HepG2 (cell line): Measurements from ENCODE around the gene RPL3. TPM values are rescaled to one million over a fixed set of nuclear protein-coding genes. Genes with fewer than 3 reads are reported as not detected.

ENCODE experiments used
- AGO2 ChIP-seq: fragments of 200-400 bp; formaldehyde crosslinking; optimal IDR thresholded peaks from 2 replicates; pipeline ENCODE3; 2017; ENCODE audit warnings: mild to moderate bottlenecking, low read depth, low read length, moderate library complexity
- CEBPG ChIP-seq: IDR thresholded peaks from 2 replicates; pipeline ENCODE4 v1.6.1; 2016
- CENPX ChIP-seq: sonication (generic); formaldehyde crosslinking; IDR thresholded peaks from 2 replicates; pipeline ENCODE4 v1.9.0; 2021; ENCODE audit warnings: mild to moderate bottlenecking, missing genetic modification reagents, moderate library complexity
- DMAP1 ChIP-seq: IDR thresholded peaks from 2 replicates; pipeline ENCODE4 v1.6.1; 2016
- E2F1 ChIP-seq: sonication (generic); formaldehyde crosslinking; IDR thresholded peaks from 2 replicates; pipeline ENCODE4 v1.5.0; 2020; ENCODE audit warnings: missing genetic modification reagents
- GMEB1 ChIP-seq: sonication (generic); formaldehyde crosslinking; IDR thresholded peaks from 2 replicates; pipeline ENCODE4 v1.5.1; 2020; ENCODE audit warnings: missing genetic modification reagents, mild to moderate bottlenecking, borderline replicate concordance
- KAT8 ChIP-seq: IDR thresholded peaks from 2 replicates; pipeline ENCODE4 v1.6.1; 2016; ENCODE audit warnings: missing genetic modification reagents, missing compliant biosample characterization
- MBNL3 ChIP-seq: fragments of 250-450 bp; sonication (Bioruptor Pico); conservative IDR thresholded peaks from 2 replicates; pipeline ENCODE4 v1.8.0; 2022; ENCODE audit warnings: mild to moderate bottlenecking, inconsistent platforms
- MLXIP ChIP-seq: sonication (generic); formaldehyde crosslinking; IDR thresholded peaks from 2 replicates; pipeline ENCODE4 v1.9.0; 2021; ENCODE audit warnings: missing genetic modification reagents, borderline replicate concordance
- NR1H2 ChIP-seq: sonication (generic); formaldehyde crosslinking; IDR thresholded peaks from 2 replicates; pipeline ENCODE4 v1.8.1; 2022; ENCODE audit warnings: low read depth, missing genetic modification reagents, borderline replicate concordance
- RCOR2 ChIP-seq: IDR thresholded peaks from 2 replicates; pipeline ENCODE4 v1.6.1; 2016; ENCODE audit warnings: missing biosample characterization, missing genetic modification reagents
- RFXAP ChIP-seq: sonication (generic); formaldehyde crosslinking; IDR thresholded peaks from 2 replicates; pipeline ENCODE4 v1.4.0; 2020; ENCODE audit warnings: missing genetic modification reagents, borderline replicate concordance
- SAP130 ChIP-seq: IDR thresholded peaks from 2 replicates; pipeline ENCODE4 v1.6.1; 2016; ENCODE audit warnings: low read depth
- ZBTB3 ChIP-seq: sonication (generic); formaldehyde crosslinking; IDR thresholded peaks from 2 replicates; pipeline ENCODE4 v1.4.0; 2020; ENCODE audit warnings: low read depth, mild to moderate bottlenecking, moderate library complexity, missing genetic modification reagents, borderline replicate concordance
- ZKSCAN5 ChIP-seq: sonication (generic); formaldehyde crosslinking; IDR thresholded peaks from 2 replicates; pipeline ENCODE4 v1.5.1; 2020; ENCODE audit warnings: mild to moderate bottlenecking, missing genetic modification reagents
- ZNF572 ChIP-seq: sonication (generic); formaldehyde crosslinking; IDR thresholded peaks from 2 replicates; pipeline ENCODE4 v1.5.1; 2020; ENCODE audit warnings: mild to moderate bottlenecking, missing genetic modification reagents
- ZNF850 ChIP-seq: sonication (generic); formaldehyde crosslinking; conservative IDR thresholded peaks from 2 replicates; pipeline ENCODE4 v1.9.0; 2021; ENCODE audit warnings: mild to moderate bottlenecking, missing genetic modification reagents
- ZSCAN12 ChIP-seq: sonication (generic); formaldehyde crosslinking; IDR thresholded peaks from 2 replicates; pipeline ENCODE4 v1.9.0; 2021; ENCODE audit warnings: mild to moderate bottlenecking, missing genetic modification reagents
- polyA plus RNA-seq, 8 experiments: library from polyadenylated mRNA; depleted of rRNA in 3 of 8; stranded (reverse) in 7 of 8; unstranded in 1 of 8; fragments of >200 nt; fragmentation: Illumina TruSeq in 4 of 8; extraction: Trizol in 4 of 8; gene quantifications; 2 replicates each; pipeline versions ENCODE4 v1.2.1 to v1.2.3, GENCODE V29; 2011 to 2016; ENCODE audit warnings: low read depth in 4 of 8, missing spikeins in 1 of 8, mixed read lengths in 1 of 8; ENCODE audit not compliant: insufficient read depth in 1 of 8
- total RNA-seq, 5 experiments: library from RNA; depleted of rRNA; stranded (reverse); fragments of >200 nt; fragmentation: Illumina TruSeq; extraction: Trizol; gene quantifications; 2 replicates each; pipeline ENCODE4 v1.2.3, GENCODE V29; 2016; ENCODE audit warnings: low read depth in 1 of 5
- TF ChIP-seq, protein P1 (sequence below): sonication (generic); formaldehyde crosslinking; IDR thresholded peaks from 2 replicates; pipeline ENCODE4 v1.9.0; 2021; ENCODE audit warnings: missing genetic modification reagents, mild to moderate bottlenecking, borderline replicate concordance
- TF ChIP-seq, protein P2 (sequence below): sonication (generic); formaldehyde crosslinking; IDR thresholded peaks from 2 replicates; pipeline ENCODE4 v1.4.0; 2020; ENCODE audit warnings: missing genetic modification reagents

The RPL3 gene
- total and polyA plus RNA-seq, 2 of the 13 experiments (the other 11 are each of a cell fraction or from before 2014, with no cell fraction given), result 1,051 to 3,279 TPM

DNA sequence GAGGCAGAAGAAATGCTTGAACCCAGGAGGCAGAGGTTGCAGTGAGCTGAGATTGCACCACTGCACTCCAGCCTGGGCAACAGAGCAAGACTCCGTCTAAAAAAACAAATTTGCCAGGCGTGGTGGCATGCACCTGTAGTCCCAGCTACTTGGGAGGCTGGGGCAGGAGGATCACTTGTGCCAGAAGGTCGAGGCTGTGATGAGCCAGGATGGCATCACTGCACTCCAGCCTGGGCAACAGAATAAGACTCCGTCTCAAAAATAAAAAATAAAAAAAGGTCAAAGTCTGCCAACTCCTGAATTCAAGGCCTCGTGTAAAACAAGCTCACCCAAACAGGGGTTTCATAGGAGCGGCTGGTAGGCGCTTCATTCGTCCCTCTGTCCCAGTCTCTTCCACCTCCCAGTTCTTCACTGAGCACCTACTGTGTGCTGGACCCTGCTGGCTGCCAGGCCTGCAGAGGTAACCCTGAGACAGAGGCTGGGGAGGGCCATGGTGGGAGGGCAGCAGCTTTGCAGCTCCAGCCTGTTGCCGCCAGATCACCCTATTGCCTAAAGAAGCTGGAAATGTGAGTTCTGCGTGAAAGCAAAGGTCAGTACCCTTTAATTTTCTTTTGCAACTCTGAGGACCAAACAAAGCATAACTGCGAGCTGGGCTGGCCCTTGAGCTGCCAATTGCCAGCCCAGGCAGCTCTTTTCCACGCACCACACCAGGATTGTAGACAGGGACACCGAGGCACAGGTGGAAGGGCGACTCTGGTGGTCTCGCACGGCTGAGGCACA is 15.3 kb downstream of the RPL3 start (continued):
- TF ChIP-seq ZNF850 (CRISPR knock-in tag) (no peak), MBNL3 (CRISPR knock-in tag) (no peak), ZNF572 (0 out of 2 replicates have a peak, but pooled peaks have one; percentile 23), RFXAP (CRISPR knock-in tag) (0 out of 2 replicates have a peak, but pooled peaks have one; percentile 5), KAT8 (CRISPR knock-in tag) (no peak), ZKSCAN5 (no peak), CENPX (CRISPR knock-in tag) (no peak), AGO2 (no peak), ZSCAN12 (CRISPR knock-in tag) (no peak), CEBPG (peak; percentile 32; the same call in 1 of the 2 replicates), GMEB1 (CRISPR knock-in tag) (no peak), NR1H2 (CRISPR knock-in tag) (0 out of 2 replicates have a peak, but pooled peaks have one; percentile 34), SAP130 (CRISPR knock-in tag) (peak; percentile 41; the same call in 1 of the 2 replicates), E2F1 (no peak), ZBTB3 (CRISPR knock-in tag) (no peak), RCOR2 (CRISPR knock-in tag) (no peak; the same call in 1 of the 2 replicates), MLXIP (no peak), DMAP1 (CRISPR knock-in tag) (peak; percentile 15; the same call in 1 of the 2 replicates)
- TF ChIP-seq, protein P1, sequence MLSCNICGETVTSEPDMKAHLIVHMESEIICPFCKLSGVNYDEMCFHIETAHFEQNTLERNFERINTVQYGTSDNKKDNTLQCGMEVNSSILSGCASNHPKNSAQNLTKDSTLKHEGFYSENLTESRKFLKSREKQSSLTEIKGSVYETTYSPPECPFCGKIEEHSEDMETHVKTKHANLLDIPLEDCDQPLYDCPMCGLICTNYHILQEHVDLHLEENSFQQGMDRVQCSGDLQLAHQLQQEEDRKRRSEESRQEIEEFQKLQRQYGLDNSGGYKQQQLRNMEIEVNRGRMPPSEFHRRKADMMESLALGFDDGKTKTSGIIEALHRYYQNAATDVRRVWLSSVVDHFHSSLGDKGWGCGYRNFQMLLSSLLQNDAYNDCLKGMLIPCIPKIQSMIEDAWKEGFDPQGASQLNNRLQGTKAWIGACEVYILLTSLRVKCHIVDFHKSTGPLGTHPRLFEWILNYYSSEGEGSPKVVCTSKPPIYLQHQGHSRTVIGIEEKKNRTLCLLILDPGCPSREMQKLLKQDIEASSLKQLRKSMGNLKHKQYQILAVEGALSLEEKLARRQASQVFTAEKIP (CRISPR knock-in tag), result no peak
- TF ChIP-seq, protein P2, sequence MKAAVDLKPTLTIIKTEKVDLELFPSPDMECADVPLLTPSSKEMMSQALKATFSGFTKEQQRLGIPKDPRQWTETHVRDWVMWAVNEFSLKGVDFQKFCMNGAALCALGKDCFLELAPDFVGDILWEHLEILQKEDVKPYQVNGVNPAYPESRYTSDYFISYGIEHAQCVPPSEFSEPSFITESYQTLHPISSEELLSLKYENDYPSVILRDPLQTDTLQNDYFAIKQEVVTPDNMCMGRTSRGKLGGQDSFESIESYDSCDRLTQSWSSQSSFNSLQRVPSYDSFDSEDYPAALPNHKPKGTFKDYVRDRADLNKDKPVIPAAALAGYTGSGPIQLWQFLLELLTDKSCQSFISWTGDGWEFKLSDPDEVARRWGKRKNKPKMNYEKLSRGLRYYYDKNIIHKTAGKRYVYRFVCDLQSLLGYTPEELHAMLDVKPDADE (CRISPR knock-in tag), result no peak
